ENCODE measurements around the gene HGS. TPM values are rescaled to one million over a fixed set of nuclear protein-coding genes. Genes with fewer than 3 reads are reported as not detected.

The HGS gene
- total and polyA plus RNA-seq, 2 of the 13 experiments (the other 11 are each of a cell fraction or from before 2014, with no cell fraction given) = 73.3 to 78.1 TPM

- peak; percentile 84; the same call in 1 of the 2 replicates for TF ChIP-seq MLLT10 (CRISPR knock-in tag; IDR thresholded peaks at IDR 0.05)
- TF ChIP-seq ZNF232 (CRISPR knock-in tag; IDR thresholded peaks at IDR 0.05; ENCODE audit: borderline replicate concordance) = 0 out of 2 replicates have a peak, but pooled peaks have one; percentile 20
- peak; percentile 34 for TF ChIP-seq YY1 (IDR thresholded peaks at IDR 0.05; ENCODE audit: insufficient read depth, insufficient replicate concordance, low read depth, low read length)
- 0 out of 2 replicates have a peak, but pooled peaks have one; percentile 44 for TF ChIP-seq POLR2AphosphoS2 (IDR thresholded peaks at IDR 0.05; ENCODE audit: low read depth, low read length)
- TF ChIP-seq POLR2G (IDR thresholded peaks at IDR 0.05; ENCODE audit: low read depth, low read length) = 0 out of 2 replicates have a peak, but pooled peaks have one; percentile 32
- TF ChIP-seq SMAD1 (CRISPR knock-in tag; IDR thresholded peaks at IDR 0.05; ENCODE audit: borderline replicate concordance, low read depth) = 0 out of 2 replicates have a peak, but pooled peaks have one; percentile 15
- TF ChIP-seq ZNF33B (CRISPR knock-in tag; IDR thresholded peaks at IDR 0.05) = peak; percentile 30; the same call in 1 of the 2 replicates
- TF ChIP-seq ZNF713 (CRISPR knock-in tag; IDR thresholded peaks at IDR 0.05) = 0 out of 2 replicates have a peak, but pooled peaks have one; percentile 5
- peak; percentile 18 for TF ChIP-seq XRCC5 (optimal IDR thresholded peaks at IDR 0.05; ENCODE audit: low read length)
- TF ChIP-seq ZHX2 (IDR thresholded peaks at IDR 0.05; ENCODE audit: low read depth) = no peak
- peak; percentile 13; the same call in 1 of the 2 replicates for TF ChIP-seq ZHX2 (CRISPR knock-in tag; IDR thresholded peaks at IDR 0.05; ENCODE audit: borderline replicate concordance)
- TF ChIP-seq ZBTB20 (CRISPR knock-in tag; IDR thresholded peaks at IDR 0.05; ENCODE audit: borderline replicate concordance, low read depth) = no peak
- peak; percentile 14; the same call in 1 of the 2 replicates for TF ChIP-seq ZSCAN22 (CRISPR knock-in tag; IDR thresholded peaks at IDR 0.05)
- TF ChIP-seq BCL3 (CRISPR knock-in tag; IDR thresholded peaks at IDR 0.05) = peak; percentile 31; the same call in 1 of the 2 replicates
- peak; percentile 57; the same call in 1 of the 2 replicates for TF ChIP-seq ZFP41 (CRISPR knock-in tag; IDR thresholded peaks at IDR 0.05; ENCODE audit: borderline replicate concordance)
- TF ChIP-seq BATF2 (CRISPR knock-in tag; IDR thresholded peaks at IDR 0.05) = peak; percentile 9; the same call in 1 of the 2 replicates
- TF ChIP-seq THAP7 (CRISPR knock-in tag; IDR thresholded peaks at IDR 0.05) = peak; percentile 43; the same call in 1 of the 2 replicates
- TF ChIP-seq REXO4 (CRISPR knock-in tag; IDR thresholded peaks at IDR 0.05; ENCODE audit: borderline replicate concordance) = no peak
These were observed 20.2 kb downstream of the HGS start (continued) for GRCh38 chr17:81703747-81704654.
